BJ (cell line): Measurements from ENCODE around the gene EMILIN1. TPM values are rescaled to one million over a fixed set of nuclear protein-coding genes. Genes with fewer than 3 reads are reported as not detected.
"Not testable (repeated sequence)": the region's sequence is repeated elsewhere in the genome, so short reads cannot be mapped to it uniquely, and the experiment has no call there.

ENCODE experiments used
- CTCF ChIA-PET: fragments of 350-600 bp; formaldehyde crosslinking; extraction: SDS; loops from one replicate; lab custom pipeline; 2021; ENCODE audit warnings: antibody characterized with exemption, inconsistent platforms; lab: Yijun Ruan, JAX
- POLR2A ChIA-PET: fragments of 300-600 bp; sonication (Branson Sonifier 250); formaldehyde crosslinking; extraction: SDS; loops from one replicate; lab custom pipeline; 2021; ENCODE audit warnings: antibody characterized with exemption; lab: Charles Lee
- DNase-seq: peaks from one replicate; pipeline ENCODE4 v3.0.0-alpha.2; 2011; ENCODE audit warnings: low read depth
- H3K27me3 ChIP-seq: 2 replicates; pipeline ENCODE4 v1.6.0; 2011; ENCODE audit warnings: low read length; ENCODE audit not compliant: control insufficient read depth, insufficient read depth
- H3K36me3 ChIP-seq: 2 replicates; pipeline ENCODE4 v1.5.1; 2011; ENCODE audit warnings: low read length; ENCODE audit not compliant: control insufficient read depth, insufficient read depth
- H3K4me3 ChIP-seq: 2 replicates; pipeline ENCODE4 v1.5.1; 2011; ENCODE audit warnings: low read depth, mild to moderate bottlenecking, control low read depth, low read length
- CTCF ChIP-seq: IDR thresholded peaks from 2 replicates; pipeline ENCODE4 v1.5.1; 2011; ENCODE audit warnings: low read depth, mild to moderate bottlenecking, control low read depth, inconsistent platforms, low read length, moderate library complexity; ENCODE audit not compliant: insufficient read depth
- polyA plus RNA-seq: library from polyadenylated mRNA; depleted of rRNA; stranded (reverse); fragments of >200 nt; gene quantifications from 2 replicates; pipeline ENCODE4 v1.2.3, GENCODE V29; 2011

Gene EMILIN1
- polyA plus RNA-seq, 1 experiment = 81.3 TPM

DNA sequence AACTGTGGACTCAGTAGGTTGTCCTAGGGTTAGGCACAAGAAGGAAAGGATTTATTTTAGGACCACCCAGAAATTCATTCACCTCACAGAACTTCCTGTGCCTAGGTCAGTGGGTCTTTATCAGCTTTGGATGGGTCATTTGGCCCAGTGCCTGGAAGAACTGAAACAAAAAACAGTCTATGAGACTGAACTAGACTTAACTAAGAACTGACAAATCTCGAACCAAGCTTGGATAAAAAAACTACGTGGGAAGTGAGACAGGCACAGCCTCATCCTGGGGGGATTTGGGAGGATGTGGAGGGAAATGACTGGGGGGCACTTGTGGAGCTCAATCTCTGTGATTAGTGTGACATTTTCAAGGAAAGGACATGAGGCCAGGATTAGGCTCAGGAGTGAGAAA, 4.6 kb upstream of the EMILIN1 start:
- Histone ChIP-seq H3K36me3 (peaks cover 7% of the 10 kb centered on the region), H3K27me3 (no peaks in the 10 kb centered on the region), H3K4me3 (no peak overlapping the region)
- DNase-seq = no peak
- ChIA-PET POLR2A (no interaction called here), CTCF (interaction anchor here (1.2 to 1.9 kb wide), 3 partner anchors 10 to 12 kb away, joined by 4 read pairs; no protein-coding TSS in a partner anchor)
- no peak for TF ChIP-seq CTCF

GRCh38 chr2:27074738-27075565, 3.5 kb upstream of the EMILIN1 start:
- ChIA-PET CTCF (interaction anchor here (1.2 kb wide), 1 partner anchor 10 kb away, joined by 4 read pairs; no protein-coding TSS in a partner anchor), POLR2A (no interaction called here)
- no peak for TF ChIP-seq CTCF
- Histone ChIP-seq H3K4me3 (no peak overlapping the region), H3K36me3 (peaks cover 2% of the 10 kb centered on the region; the same call in 1 of the 2 replicates), H3K27me3 (no peaks in the 10 kb centered on the region)
- DNase-seq = no peak

DNA sequence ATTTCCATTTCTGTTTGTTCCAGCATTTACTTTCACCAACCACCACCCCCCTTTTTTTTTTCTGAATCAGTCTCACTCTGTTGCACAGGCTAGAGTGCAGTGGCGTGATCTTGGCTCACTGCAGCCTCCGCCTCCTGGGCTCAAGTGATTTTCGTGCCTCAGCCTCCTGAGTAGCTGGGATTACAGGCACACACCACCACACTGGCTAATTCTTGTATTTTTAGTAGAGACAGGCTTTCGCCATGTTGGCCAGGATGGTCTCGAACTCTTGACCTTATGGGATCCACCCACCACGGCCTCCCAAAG, 2.9 kb upstream of the EMILIN1 start:
- H3K4me3 ChIP-seq, H3K36me3 ChIP-seq, CTCF ChIA-PET, POLR2A ChIA-PET, H3K27me3 ChIP-seq, DNase-seq: not testable (repeated sequence)

DNA sequence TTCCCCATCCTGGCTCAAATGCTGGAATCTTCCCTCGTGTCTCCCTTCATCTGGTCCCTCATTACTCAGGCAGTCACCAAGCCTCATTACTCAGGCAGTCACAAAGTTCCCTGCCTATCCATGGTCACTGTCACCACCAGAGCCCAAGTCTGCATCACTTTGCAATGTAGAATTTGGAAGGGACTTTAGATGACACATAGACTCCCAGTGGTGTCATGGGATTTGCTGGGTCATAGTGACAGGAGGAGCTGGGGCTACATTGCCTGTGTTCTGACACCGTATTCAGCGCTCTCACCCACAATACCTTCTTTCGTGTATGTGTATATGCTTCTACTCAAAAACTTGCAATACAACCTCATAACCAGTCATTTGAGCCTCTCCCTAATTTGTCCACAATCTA, 2.1 kb upstream of the EMILIN1 start:
- DNase-seq = no peak
- H3K4me3 ChIP-seq = no peak overlapping the region
- peaks cover 5% of the 10 kb centered on the region for H3K36me3 ChIP-seq
- no peaks in the 10 kb centered on the region for H3K27me3 ChIP-seq
- POLR2A ChIA-PET = no interaction called here
- CTCF ChIA-PET = interaction anchor here (1.1 kb wide), 1 partner anchor 11 kb away, joined by 3 read pairs; no protein-coding TSS in a partner anchor
- no peak for TF ChIP-seq CTCF

- H3K27me3 ChIP-seq = no peaks in the 10 kb centered on the region
- ChIA-PET POLR2A (no interaction called here), CTCF (interaction anchor here (0.6 to 1.1 kb wide), 3 partner anchors 10 to 231 kb away, joined by 3 to 6 read pairs (median 3); no protein-coding TSS in a partner anchor)
- TF ChIP-seq CTCF = no peak
- no peak overlapping the region for H3K4me3 ChIP-seq
- no peak for DNase-seq
- H3K36me3 ChIP-seq = peaks cover 7% of the 10 kb centered on the region
Measured at GRCh38 chr2:27077231-27077630, 1.2 kb upstream of the EMILIN1 start.
